ENCODE results near the gene GPR107. TPM values are rescaled to one million over a fixed set of nuclear protein-coding genes. Genes with fewer than 3 reads are reported as not detected.

GPR107 gene
- 22.8 and 33.4 TPM in 2 replicates for total RNA-seq

DNA sequence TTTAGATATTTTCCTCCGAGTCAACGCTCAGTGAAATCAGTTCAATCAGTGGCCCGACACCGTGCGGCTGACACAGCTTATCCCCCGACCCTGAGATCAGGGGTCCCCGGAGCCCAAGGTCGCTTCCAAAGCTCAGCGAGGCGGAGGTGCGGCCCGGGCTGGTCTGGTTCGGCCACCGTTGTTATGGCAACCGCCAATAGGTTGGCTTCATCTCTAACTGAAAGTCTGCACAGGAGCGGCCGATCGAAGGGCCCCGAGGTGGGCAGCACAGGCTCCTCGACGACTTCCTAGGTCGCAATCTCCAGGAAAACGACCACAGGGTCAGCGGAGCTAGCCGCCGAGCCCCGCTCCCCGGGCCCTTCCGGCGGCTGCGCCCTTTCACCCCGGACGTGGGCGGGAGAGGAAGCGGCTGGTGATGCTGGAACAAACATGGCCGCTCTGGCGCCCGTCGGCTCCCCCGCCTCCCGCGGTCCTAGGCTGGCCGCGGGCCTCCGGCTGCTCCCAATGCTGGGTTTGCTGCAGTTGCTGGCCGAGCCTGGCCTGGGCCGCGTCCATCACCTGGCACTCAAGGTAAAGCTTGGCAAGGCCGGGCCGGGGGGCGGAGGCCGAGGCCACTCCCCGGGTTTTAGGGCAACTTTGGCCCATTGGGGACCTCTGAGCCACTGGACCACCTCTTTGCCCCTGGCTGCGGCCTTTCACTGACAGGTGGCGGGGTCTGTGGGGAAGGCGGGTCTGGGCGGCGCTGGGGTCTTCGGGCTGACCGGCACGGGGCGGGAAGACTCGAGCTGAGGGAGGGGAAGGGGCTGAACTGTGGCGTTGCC is at the start of gene GPR107:
TSS of gene GPR107 (plus strand) at position 403 of the 821 bp plus-strand sequence. CDS start at position 430, 27 bp downstream.

GRCh38 chr9:130042885-130043653 is 10.6 kb upstream of the GPR107 start, which contains the start of gene FNBP1:
Gene FNBP1, minus strand, starts transcription at chr9:130043189. Its CDS starts 214 bp downstream, at chr9:130042975.

DNA sequence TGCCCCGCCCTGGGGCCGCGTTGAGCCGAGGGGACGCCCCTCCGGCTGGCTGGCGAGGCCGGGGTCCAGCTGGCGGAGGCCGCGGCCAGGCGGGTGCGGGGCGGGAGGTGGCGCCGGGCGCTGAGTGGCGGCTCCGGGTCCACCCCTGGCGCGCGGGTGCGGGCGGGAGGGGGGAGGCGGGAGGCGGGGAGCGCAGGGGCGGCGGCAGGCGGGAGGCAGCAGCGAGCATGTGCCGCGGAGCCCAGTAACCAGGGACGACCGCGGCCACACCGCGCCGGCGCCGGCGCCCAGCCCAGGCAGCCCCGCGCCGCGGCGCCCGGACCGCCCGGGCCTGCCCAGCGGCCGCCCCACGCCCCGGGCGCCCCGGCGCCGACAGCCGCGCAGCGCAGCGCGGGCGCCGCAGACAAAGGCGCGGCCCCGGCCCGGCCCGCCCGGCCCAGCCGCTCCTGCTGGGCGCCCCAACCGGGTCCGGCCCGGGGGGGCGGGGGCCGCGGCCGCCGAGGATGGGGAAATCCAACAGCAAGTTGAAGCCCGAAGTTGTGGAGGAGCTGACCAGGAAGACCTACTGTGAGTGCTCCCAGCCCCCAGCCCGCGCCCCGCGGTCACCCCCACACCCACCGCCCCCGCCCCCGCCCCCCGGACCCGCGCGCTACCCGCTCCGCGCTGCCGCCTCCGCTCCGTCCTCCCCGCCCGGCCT is 118.6 kb downstream of the GPR107 start, which contains the start of gene NCS1:
TSS of gene NCS1 (plus strand) at position 244 of the 697 bp plus-strand sequence. CDS start at position 504, 260 bp downstream.

Other genes starting within 250 kb of the GPR107 start
- 35.8 and 61.2 TPM in 2 replicates for gene TOR1A, start 229.8 kb upstream of the GPR107 start, total RNA-seq
- gene C9orf78, start 218.6 kb upstream of the GPR107 start, total RNA-seq = 40.6 and 64.4 TPM in 2 replicates
- gene USP20, start 218.4 kb upstream of the GPR107 start, total RNA-seq = 9.0 and 14.2 TPM in 2 replicates
- 37.0 and 42.3 TPM in 2 replicates for gene FNBP1, start 10.7 kb upstream of the GPR107 start, total RNA-seq
- gene NCS1, start 118.5 kb downstream of the GPR107 start, total RNA-seq = 51.3 and 59.8 TPM in 2 replicates
- under 0.01 TPM in 1 of 2 replicates, not detected in the other for gene HMCN2, start 211.9 kb downstream of the GPR107 start, total RNA-seq